HG02759 (cell line): Measurements from ENCODE around the gene OBP2B.
"Not testable (repeated sequence)": the region's sequence is repeated elsewhere in the genome, so short reads cannot be mapped to it uniquely, and the experiment has no call there.

ENCODE experiments used
- ATAC-seq: cut with Tn5 transposase; IDR thresholded peaks from one replicate; pipeline ENCODE4 v1.9.1; 2021; ENCODE audit warnings: mild to moderate bottlenecking, moderate library complexity; ENCODE audit not compliant: unreplicated experiment

Gene OBP2B

DNA sequence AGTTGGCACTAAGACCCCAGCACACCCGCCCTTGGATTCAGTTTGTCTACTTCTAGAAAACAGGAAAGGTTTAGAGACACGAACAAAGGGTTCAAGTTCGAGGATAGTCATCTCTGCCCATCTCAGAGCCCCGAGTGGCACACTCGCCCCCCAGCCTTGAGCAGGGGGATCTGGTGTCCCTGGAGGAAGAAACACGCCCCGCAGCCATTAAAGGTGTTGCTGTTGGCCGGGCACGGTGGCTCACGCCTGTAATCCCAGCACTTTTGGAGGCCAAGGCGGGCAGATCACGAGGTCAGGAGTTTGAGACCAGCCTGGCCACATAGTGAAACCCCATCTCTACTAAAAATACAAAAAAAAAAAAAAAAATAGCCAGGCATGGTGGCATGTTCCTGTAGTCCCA is 39.4 kb downstream of the OBP2B start:
- ATAC-seq, result not testable (repeated sequence)

DNA sequence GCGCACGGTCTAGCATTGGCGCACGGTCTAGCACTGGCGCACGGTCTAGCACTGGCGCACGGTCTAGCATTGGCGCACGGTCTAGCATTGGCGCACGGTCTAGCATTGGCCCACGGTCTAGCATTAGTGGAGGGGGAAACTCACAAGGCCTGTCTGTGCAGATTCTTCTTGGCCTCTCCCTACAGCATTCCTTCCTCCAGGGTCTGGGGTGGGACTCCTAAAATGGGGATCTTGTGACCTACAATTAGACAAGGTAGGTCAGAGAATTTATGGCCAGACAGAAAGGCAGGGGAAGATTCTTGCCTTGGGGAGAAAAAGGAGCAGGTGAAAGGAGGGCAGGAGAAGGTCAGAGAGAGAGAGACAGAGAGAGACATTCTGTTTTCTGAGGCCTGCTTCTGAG is 39.9 kb downstream of the OBP2B start:
- ATAC-seq, result no peak

DNA sequence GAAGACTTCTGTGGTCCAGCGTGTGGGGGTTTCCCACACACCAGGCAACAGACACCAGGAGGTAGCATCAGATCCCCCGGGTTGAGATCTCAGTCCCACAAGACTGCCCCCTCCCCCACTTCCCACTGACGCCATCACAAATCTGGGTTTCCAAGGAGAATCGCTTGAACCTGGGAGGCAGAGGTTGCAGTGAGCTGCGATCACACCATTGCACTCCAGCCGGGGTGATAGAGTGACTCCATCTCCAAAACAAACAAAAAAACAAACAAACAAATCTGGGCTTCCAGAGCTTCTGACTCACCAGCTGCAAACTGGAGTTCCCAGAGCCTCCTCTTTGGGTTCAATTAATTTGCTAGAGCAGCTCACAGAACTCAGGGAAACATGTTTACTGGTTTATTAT is 40.6 kb downstream of the OBP2B start:
- ATAC-seq, result no peak

DNA sequence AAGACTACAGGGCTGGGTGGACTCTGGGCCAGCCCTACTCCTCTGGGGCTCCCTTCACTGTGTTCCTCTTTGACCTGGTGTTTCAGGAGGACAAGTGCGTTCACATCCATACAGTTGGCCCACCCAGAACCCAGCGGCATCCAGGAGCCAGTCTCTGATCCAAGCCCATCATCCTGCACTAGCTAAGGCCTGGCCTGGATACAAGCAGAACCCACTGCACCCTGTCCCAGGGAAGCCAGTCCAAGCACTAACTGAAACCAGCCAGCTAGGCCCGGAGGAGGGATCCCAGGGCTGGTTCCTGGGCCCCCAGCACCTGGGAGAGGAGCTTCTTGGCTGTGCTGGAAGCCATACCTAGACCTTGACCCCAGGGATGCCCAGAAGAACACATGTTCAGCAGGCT is 41.3 kb downstream of the OBP2B start:
- no peak for ATAC-seq

DNA sequence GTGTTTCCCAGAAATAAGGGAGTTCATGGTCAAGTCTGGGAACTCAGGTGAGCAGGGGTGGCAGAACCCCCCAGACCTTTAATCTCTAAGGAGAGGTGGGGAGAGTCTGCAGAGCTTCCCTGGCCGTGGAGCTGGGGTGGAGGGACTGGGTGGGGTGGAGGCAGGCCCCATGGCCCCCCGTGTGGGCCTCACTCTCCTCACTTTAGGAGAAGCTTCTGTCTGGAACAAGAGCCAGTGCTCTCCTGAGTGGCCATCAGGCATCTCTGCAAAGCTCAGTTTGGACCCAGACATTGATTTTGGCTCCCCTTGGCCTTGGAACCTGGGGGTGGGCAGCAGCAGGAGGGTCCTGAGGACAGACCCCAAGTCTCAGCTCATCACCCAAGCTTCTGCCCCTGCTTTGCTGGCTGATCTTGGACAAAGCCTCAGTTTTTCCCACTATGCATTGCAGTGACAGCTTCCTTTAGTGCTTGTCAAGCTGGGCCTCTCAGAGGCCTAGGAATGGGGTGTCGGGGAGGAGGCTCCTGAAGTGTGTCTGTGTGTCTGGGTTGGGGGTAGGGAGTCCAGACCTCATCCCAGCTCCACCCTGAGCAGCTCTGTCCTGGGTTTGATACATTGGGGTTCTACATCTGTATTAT is 41.8 kb downstream of the OBP2B start:
- ATAC-seq, result no peak

DNA sequence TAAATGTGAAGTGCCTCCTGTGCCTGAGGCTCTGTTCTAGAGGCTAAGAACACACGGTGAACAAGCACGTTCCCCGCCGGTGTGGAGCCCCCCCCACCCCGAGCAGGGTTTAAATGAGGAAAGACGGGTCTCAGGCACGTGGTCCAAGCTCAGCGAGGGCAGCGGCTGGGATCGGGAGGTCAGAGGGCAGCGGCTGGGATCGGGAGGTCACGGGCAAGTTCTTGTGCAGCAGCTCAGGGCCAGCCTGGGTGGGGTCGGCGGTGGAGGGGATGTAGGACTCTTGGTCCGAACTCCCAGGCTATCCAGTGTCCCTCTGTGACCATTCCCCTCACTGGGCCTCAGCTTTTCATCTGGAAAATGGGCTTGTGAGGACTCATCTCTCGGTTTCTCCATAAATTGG is 42.7 kb downstream of the OBP2B start:
- no peak for ATAC-seq

DNA sequence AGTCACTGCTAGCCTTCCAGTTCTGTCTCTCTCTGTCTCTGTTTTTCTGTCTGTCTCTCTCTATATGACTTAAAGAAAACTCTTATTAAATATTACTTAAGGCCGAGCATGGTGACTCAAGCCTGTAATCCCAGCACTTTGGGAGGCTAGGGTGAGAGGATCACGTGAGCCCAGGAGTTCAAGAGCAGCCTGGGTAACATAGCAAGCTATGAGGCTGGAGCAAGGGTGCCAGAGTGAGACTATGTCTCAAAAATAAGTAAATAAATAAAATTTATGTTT is 43.7 kb downstream of the OBP2B start:
- no peak for ATAC-seq

DNA sequence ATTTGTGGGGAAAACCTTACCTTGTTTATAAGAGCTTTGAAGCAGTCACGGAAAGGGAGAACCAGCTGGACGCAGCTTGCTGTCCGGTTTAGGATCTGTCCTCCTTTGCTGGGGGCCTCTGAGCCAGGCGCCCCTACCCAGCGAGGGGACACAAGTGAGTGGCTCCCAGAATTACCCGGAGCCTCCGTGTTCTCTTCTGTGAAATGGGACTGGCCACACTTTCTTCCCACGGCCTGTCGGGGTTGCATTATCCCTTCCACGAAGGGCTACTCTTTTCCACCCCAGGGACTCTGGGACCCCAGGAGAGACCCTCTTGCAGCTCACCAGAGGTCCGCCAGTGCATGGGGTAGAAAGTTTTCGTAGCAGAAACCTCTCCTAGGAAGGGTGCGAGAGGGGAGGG is 44.9 kb downstream of the OBP2B start:
- ATAC-seq, result no peak

DNA sequence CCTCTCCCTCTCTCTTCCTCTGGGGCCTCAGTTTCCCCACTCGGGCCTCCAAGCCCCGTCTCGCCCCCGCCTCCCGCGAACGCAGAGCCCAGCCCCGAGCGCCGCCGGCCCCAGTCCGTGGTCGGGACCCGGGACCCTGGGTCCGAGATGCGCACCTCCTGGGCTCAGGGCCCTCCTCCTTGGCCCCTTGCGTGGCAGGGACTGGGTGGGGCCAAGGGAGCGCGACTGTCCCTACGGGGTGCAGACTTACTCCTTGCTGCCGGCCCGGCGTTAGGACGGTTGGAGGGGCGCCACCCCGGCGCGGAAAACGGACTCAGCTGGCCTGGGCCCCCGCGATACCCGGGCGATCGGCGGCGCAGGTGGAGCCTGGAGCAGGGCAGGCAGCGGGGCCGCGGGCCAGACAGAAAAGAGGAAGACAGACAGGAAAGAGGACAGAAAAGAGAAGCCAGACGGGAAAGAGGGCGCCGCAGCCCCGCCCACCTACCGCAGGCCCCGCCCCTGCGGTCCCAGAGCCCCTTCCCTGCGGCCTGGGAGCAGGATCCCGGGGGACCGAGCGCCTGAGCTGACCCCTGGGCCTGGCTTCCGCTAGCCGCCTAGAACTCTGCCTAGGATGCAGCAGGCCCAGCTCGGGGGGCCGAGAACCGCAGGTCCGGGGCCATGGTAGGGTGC is 45.4 kb downstream of the OBP2B start, which contains the start of gene GBGT1:
TSS of gene GBGT1 (minus strand) at position 411 of the 669 bp plus-strand sequence. CDS start 1,502 bp downstream, outside the sequence.
- peak; percentile 52 for ATAC-seq

DNA sequence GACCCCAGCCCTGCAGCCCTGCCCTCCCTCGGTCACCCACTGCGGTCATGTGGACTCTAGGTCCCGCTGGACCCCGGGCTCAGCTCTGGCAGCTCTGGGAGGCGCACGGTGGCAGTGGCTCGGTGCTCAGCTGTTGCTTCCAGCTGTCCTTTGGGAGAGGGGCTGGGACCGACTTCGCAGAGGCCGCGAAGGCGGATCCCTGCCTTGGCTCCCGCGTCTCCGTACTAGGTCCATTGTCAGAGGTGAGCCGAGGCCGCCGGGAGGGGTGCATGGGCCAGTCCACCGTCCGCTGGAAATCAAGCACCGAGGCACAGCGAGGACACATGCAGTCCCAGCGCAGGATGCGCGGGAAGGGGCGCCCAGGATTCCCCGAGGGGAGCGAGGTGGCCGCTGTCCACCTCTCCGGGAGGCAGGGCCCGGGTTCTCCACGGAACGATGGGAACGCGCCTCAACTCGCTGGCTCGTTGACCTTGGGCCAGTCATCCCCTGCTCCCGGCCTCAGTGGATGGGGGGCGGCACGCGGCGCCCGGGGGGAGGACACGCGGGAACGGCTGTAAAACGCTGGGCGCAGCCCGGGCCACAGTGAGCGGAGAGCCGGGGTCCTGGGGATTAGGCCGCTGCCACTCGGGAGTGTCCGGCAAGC is 46.1 kb downstream of the OBP2B start:
- no peak for ATAC-seq

DNA sequence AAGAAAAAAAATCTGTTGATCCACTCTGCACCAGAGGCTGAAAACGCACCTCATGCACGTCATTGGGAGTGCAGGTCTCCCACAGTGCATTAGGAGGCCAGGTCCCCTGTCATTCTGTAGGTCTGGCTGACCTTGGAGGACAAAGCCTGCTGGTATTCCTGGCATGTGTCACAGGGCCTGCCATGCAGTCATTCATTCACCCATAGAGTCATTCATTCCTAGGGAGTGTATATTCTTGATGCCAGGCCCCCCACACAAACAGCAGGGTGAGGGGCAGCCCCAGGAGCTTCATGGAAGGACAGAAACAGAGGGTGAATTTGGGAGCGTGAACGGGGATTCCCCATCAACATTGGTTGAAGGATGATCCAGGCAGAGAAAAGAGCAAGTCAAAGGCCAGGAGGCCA is 47.5 kb downstream of the OBP2B start:
- ATAC-seq, result no peak

DNA sequence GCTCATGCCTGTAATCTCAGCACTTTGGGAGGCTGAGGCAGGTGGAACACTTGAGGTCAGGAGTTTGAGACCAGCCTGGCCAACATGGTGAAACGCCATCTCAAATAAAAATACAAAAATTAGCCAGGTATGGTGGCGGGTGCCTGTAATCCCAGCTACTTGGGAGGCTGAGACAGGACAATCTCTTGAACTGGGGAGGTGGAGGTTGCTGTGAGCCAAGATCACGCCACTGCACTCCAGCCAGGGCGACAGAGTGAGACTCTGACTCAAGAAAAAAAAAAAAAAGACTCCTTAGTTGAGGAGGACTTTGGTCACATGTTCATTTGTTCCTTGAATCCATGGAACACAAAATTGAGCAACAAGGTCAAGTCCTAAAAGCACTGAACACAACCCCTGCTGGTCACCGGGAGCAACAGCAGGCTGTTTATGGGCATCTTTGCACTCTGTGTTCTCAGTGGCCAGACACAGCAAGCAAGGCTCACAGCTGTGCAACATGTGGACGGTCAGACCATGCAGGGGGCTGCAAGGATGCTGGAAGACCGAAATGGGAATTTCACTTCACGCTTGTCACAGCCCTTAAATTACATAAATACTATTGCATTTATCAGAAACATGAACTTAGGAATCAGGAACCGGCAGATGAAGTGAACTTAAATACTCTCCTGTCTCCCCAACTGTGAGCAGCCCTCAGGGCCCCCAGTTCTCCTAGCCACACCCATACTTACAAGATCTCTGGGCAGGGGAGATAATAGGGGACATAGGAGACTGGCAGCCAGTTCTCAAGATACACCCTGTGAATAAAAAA is 48.1 kb downstream of the OBP2B start:
- no peak for ATAC-seq

DNA sequence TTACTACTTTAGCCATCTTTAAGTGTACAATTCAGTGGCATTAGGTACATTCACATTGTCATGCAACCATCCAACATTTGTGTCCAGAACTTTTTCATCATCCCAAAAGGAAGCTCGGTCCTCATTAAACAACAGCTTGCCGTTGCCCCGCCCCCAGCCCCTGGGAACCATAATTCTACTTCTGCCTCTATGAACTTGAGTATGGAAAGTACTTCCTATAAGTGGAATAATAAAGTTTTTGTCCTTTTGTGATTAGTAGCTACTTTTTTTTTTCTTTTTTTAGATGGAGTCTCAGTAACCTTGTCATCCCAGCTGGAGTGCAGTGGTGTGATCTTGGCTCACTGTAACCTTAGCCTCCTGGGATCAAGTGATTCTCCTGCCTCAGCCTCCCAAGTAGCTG is 50.4 kb downstream of the OBP2B start:
- ATAC-seq, result no peak
